Thyroid gland (tissue), 4 donors: ENCODE results near the gene EMID1. TPM values are rescaled to one million over a fixed set of nuclear protein-coding genes. Genes with fewer than 3 reads are reported as not detected.

Experiments used
- DNase-seq, 2 donors: peaks; one replicate each; pipeline ENCODE4 v3.0.0-alpha.2; 2019
- H3K27ac ChIP-seq, 3 donors: fragments of 200-600 bp; sonication (generic); 1 replicate in 2 of 3; 2 replicates in 1 of 3; pipeline ENCODE4 v1.5.1; 2016 to 2019; ENCODE audit warnings: mild to moderate bottlenecking in 1 of 3, moderate library complexity in 1 of 3
- H3K27me3 ChIP-seq: fragments of 200-600 bp; sonication (generic); one replicate; pipeline ENCODE4 v1.5.1; 2019
- H3K36me3 ChIP-seq, 2 donors: fragments of 200-600 bp; sonication (generic); one replicate each; pipeline ENCODE4 v1.5.1; 2016 to 2019
- H3K4me1 ChIP-seq, 2 donors: fragments of 200-600 bp; sonication (generic); one replicate each; pipeline ENCODE4 v1.5.1; 2017 to 2019
- H3K4me3 ChIP-seq, 3 donors: fragments of 200-600 bp; sonication (generic); replicated peaks in 1 of 3; 1 replicate in 2 of 3; 2 replicates in 1 of 3; pipeline ENCODE4 v1.5.1; 2016; ENCODE audit warnings: mild to moderate bottlenecking in 1 of 3
- H3K9me3 ChIP-seq: fragments of 200-600 bp; sonication (generic); one replicate; pipeline ENCODE4 v1.5.1; 2017
- POLR2A ChIP-seq, 2 donors: fragments of 450-650 bp; IDR thresholded peaks; one replicate each; pipeline ENCODE4 v1.6.1; 2017; ENCODE audit warnings: antibody characterized with exemption in 2 of 2, mild to moderate bottlenecking in 2 of 2, moderate library complexity in 1 of 2
- WGBS, 2 donors: methylation state at CpG; one replicate each; pipeline ENCODE4 v1.1.5; 2017; 5-methylcytosine and 5-hydroxymethylcytosine counted together
- intact Hi-C: fragments of 100-400 bp; cut with DNase I; formaldehyde crosslinking; loops from one replicate; pipeline ENCODE4 v1.15.1; 2023
- small RNA-seq: library from RNA; depleted of rRNA; stranded (forward); fragments of <200 nt; gene quantifications from one replicate; pipeline ENCODE3, GENCODE V24; 2016
- total RNA-seq, 4 donors: library from RNA; depleted of rRNA; stranded (reverse); fragments of >200 nt; gene quantifications; one replicate each; pipeline ENCODE4 v1.2.3, GENCODE V29; 2016
- TF ChIP-seq, protein P1 (sequence below), 6 experiments: fragments of 200-600 bp in 3 of 6; fragments of 450-650 bp in 3 of 6; sonication (generic) in 3 of 6; IDR thresholded peaks; one replicate each; pipeline ENCODE4 v1.5.1; 2016 to 2019; ENCODE audit warnings: antibody characterized with exemption in 6 of 6, mild to moderate bottlenecking in 2 of 6, inconsistent platforms in 1 of 6, moderate library complexity in 1 of 6

EMID1 gene
- total RNA-seq, 4 donors from 2014 or later = 14.0 to 55.9 (median 19.0) TPM

DNA sequence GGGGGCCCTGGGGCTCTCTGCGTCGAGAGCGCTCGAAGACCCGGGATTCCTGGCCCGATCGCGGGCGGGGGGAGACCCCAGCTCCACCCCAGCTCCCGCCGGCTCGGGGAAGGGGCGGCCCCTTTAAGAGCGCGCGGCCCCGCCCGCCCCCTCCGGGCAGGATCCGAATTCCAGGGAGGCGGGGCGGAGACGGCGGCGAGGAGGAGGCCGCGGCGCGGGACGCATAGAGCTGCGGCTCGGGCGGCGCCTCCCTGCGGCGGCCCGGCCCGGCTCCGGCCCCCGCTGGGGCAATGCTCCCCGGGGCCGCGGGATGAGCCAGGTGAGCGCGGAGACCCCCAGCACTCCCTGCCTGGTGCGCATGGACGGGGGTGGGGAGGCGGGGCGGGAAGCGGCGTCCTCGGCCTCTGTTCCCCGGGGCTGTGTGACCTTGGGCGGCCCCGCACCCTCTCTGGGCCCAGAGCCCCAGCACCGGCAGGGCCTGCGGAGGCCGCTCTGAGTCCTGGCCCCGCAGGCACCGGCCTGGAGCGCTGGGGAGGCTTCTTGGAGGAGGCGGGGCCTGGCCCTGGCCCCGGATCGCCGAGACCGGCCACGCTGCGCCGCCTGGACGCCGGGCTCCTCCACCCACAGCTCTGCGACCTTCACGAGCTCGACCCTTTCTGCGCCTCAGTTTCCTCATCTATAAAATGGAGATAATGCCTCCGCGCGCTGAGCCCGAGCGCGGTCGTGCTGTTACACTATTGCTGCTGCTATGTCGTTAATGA lies 101.3 kb downstream of the EMID1 start:
- no peaks in the 10 kb centered on the region for H3K27me3 ChIP-seq
- peaks cover 12 to 54% of the 10 kb centered on the region in 2 donors for H3K4me1 ChIP-seq
- no peaks in the 10 kb centered on the region for H3K36me3 ChIP-seq
- peak overlapping the region; percentile 75 to 99 (median 78) for H3K4me3 ChIP-seq
- peak overlapping the region; percentile 56 to 78 (median 74) for H3K27ac ChIP-seq
- no peaks in the 10 kb centered on the region for H3K9me3 ChIP-seq
- TF ChIP-seq, protein P1, sequence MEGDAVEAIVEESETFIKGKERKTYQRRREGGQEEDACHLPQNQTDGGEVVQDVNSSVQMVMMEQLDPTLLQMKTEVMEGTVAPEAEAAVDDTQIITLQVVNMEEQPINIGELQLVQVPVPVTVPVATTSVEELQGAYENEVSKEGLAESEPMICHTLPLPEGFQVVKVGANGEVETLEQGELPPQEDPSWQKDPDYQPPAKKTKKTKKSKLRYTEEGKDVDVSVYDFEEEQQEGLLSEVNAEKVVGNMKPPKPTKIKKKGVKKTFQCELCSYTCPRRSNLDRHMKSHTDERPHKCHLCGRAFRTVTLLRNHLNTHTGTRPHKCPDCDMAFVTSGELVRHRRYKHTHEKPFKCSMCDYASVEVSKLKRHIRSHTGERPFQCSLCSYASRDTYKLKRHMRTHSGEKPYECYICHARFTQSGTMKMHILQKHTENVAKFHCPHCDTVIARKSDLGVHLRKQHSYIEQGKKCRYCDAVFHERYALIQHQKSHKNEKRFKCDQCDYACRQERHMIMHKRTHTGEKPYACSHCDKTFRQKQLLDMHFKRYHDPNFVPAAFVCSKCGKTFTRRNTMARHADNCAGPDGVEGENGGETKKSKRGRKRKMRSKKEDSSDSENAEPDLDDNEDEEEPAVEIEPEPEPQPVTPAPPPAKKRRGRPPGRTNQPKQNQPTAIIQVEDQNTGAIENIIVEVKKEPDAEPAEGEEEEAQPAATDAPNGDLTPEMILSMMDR (IDR thresholded peaks at IDR 0.05) = peak in 1 of 6 experiments; percentile 17
- TF ChIP-seq POLR2A (IDR thresholded peaks at IDR 0.05) = peak in 1 of 2 donors; percentile 59
- WGBS, 2 donors = 22% methylated on average over 12 of the region's 83 CpGs; no CpG with 5 or more reads in 1 of the 2 donors
- intact Hi-C loops = loop anchor here (5.0 kb wide), 1 partner anchor 35 kb away; no protein-coding TSS in a partner anchor
- peak; percentile 82 to 85 for DNase-seq

DNA sequence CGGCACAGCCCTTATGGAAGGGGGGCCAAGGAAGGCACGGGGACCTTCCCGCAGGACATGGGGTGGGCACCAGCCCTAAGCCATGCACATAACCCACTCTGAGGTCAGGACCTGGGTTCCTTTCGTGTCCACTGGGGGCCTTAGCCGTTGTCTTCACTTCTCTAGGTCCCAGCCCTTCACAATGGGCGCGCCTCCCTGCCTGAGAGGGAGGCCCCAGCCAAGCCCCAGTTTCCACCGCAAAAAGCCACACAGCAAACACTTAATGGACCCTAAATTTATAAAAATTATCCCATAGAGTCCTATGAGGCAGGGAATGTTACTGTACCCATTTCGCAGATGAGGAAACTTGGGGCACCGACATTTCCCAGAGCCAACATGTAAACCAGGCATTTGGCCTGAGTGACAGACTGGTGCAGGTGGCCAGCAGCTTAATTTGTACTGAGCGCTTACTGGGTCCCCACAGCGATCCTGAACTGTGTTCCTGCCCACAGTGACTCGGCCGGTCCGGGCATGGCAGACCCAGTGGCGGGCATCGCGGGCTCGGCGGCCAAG lies 102.0 kb downstream of the EMID1 start:
- no peaks in the 10 kb centered on the region for H3K36me3 ChIP-seq
- peak overlapping the region; percentile 75 to 99 (median 78) for H3K4me3 ChIP-seq
- WGBS, 2 donors = 80 to 88% methylated on average over 6 to 20 of the region's 20 CpGs
- H3K27me3 ChIP-seq = no peaks in the 10 kb centered on the region
- peak overlapping the region; percentile 38 to 78 (median 74) for H3K27ac ChIP-seq
- H3K9me3 ChIP-seq = no peaks in the 10 kb centered on the region
- no peak for DNase-seq
- intact Hi-C loops = loop anchor here (5.0 kb wide), 1 partner anchor 35 kb away; no protein-coding TSS in a partner anchor
- TF ChIP-seq, protein P1 (IDR thresholded peaks at IDR 0.05) = no peak
- TF ChIP-seq POLR2A (IDR thresholded peaks at IDR 0.05) = no peak
- H3K4me1 ChIP-seq = peaks cover 12 to 55% of the 10 kb centered on the region in 2 donors

DNA sequence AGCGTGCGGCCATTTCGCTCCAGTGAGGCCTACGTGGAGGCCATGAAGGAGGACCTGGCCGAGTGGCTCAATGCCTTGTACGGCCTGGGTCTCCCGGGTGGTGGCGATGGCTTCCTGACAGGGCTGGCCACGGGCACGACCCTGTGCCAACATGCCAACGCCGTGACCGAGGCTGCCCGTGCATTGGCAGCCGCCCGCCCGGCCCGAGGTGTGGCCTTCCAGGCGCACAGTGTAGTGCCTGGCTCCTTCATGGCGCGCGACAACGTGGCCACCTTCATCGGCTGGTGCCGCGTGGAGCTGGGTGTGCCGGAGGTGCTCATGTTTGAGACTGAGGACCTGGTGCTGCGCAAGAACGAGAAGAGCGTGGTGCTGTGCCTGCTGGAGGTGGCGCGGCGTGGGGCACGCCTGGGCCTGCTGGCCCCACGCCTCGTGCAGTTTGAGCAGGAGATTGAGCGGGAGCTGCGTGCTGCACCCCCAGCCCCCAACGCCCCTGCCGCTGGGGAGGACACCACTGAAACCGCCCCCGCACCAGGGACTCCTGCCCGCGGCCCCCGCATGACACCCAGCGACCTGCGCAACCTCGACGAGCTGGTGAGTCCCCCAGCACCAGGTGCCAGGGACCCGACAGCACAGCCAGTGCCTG lies 102.6 kb downstream of the EMID1 start:
- TF ChIP-seq POLR2A (IDR thresholded peaks at IDR 0.05) = no peak
- TF ChIP-seq, protein P1 (IDR thresholded peaks at IDR 0.05) = no peak
- no peaks in the 10 kb centered on the region for H3K9me3 ChIP-seq
- no peak overlapping the region for H3K4me3 ChIP-seq
- H3K27me3 ChIP-seq = no peaks in the 10 kb centered on the region
- H3K4me1 ChIP-seq = peaks cover 15 to 53% of the 10 kb centered on the region in 2 donors
- 91 to 93% methylated on average over 26 to 35 of the region's 50 CpGs for WGBS, 2 donors
- no peaks in the 10 kb centered on the region for H3K36me3 ChIP-seq
- DNase-seq = no peak
- H3K27ac ChIP-seq = peak overlapping the region in 2 of 3 donors; percentile 43 to 74
- intact Hi-C loops = loop anchor here (5.0 kb wide), 1 partner anchor 36 kb away; no protein-coding TSS in a partner anchor

DNA sequence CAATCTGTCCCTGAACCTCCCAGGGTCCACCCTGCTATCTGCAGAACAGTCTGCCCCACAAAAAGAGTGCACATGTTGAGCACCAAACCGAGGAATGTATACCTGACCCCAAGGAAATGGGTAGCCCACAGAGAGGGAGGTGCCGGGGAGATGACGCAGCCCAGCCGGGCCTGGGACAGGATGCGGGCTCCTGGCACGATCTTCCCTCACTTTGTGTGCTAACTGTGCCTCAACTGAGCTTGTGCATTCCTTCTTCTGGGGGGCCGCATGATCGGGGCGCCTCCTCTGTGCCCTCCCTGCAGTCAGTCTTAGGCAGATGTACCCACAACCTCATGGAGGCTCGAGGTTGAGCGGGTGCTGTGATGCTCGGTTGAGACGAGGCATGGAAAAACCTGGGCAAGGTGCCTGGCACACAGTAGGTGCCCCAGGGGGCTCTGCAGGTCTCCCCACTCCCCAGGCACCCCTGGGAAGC lies 103.1 kb downstream of the EMID1 start:
- Histone ChIP-seq H3K27me3 (peaks cover 5% of the 10 kb centered on the region), H3K4me3 (no peak overlapping the region), H3K36me3 (no peaks in the 10 kb centered on the region), H3K27ac (peak overlapping the region in 2 of 3 donors; percentile 43 to 74), H3K9me3 (no peaks in the 10 kb centered on the region), H3K4me1 (peaks cover 20 to 59% of the 10 kb centered on the region in 2 donors)
- no peak for DNase-seq
- WGBS, 2 donors = 70 to 86% methylated on average over 11 of the region's 13 CpGs
- intact Hi-C loops = loop anchor here (5.0 kb wide), 1 partner anchor 37 kb away; no protein-coding TSS in a partner anchor
- TF ChIP-seq, protein P1 (IDR thresholded peaks at IDR 0.05) = no peak
- no peak for TF ChIP-seq POLR2A (IDR thresholded peaks at IDR 0.05)

Small RNA genes within 50 kb of the gene (small RNA-seq; reads per million reads assigned to genes)
- not detected for gene RNU6-1219P

Other genes with a start within 250 kb of the EMID1 start
- gene C22orf31, start 144.1 kb upstream of the EMID1 start, total RNA-seq = not detected
- gene KREMEN1, start 132.9 kb upstream of the EMID1 start, total RNA-seq = 10 to 100 TPM; 18.1 to 27.1 (median 25.6) TPM
- 10 to 100 TPM; 27.8 to 54.9 (median 48.9) TPM for gene RHBDD3, start 62.1 kb downstream of the EMID1 start, total RNA-seq
- gene EWSR1, start 62.4 kb downstream of the EMID1 start, total RNA-seq = 100 to 1,000 TPM; 205 to 290 (median 258) TPM
- 10 to 100 TPM in 3 of 4 donors, 1 to 10 TPM in 1; 9.3 to 22.2 (median 15.7) TPM for gene GAS2L1, start 100.8 kb downstream of the EMID1 start, total RNA-seq
- 1 to 10 TPM in 1 of 4 donors, under 1 TPM in 1, not detected in 2; 0.67 to 1.7 TPM for gene RASL10A, start 109.8 kb downstream of the EMID1 start, total RNA-seq
- 100 to 1,000 TPM in 1 of 4 donors, 10 to 100 TPM in 3; 45.0 to 103 (median 91.4) TPM for gene AP1B1, start 182.7 kb downstream of the EMID1 start, total RNA-seq
- gene RFPL1, start 232.7 kb downstream of the EMID1 start, total RNA-seq = not detected